GM12873 (cell line): ENCODE measurements around the gene MRPS34.

Experiments used
- CTCF ChIP-seq: IDR thresholded peaks from 2 replicates; pipeline ENCODE4 v1.5.1; 2012; ENCODE audit warnings: low read depth, mild to moderate bottlenecking, moderate library complexity, low read length, control low read depth; ENCODE audit not compliant: insufficient read depth; ENCODE audit errors: missing control alignments

The MRPS34 gene

DNA sequence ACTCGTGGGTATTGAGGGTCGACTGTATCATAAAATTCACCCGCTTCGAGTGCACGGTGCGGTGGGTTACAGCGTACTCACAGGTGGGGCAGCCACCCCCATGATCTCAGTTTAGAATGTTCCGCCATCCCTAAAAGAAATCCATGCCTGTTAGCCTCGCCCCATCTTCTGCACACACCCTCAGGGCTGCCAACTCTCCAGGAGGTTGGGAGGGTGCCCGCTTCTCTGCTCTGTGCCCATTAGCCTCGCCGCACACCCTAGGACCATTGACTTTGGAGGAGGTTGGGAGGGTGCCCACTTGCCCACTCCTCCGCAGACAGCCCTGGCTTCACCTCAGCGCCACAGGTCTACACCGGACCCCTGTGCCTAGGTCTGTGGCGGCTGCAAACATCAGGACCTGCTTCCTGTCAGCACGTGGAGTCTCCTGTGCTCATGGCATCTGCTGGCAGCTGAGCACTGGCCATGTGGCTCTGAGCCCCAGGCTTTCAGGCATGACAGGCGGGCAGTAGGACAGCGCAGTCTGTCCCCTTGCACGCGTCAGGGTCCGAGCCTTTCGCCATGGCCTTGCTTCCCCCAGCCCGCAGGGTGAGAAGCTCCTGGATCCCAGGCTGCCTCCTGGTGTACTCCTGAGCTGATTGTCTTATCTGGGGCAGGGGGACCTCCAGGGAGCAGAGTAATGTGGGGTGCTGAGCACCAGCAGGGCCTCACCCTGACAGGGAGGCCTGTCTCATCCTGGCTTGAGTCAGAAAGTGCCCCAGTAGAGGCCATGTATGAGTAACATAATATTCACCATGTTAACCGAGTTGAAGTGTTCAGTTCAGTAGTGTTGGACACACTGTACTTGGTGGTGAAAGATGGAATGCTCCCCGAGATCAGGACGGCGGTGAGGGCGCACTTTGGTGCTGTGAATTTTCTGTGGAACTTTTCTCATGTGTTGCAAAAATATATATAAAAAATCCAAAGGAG lies 23.5 kb downstream of the MRPS34 start:
- TF ChIP-seq CTCF: no peak

GRCh38 chr16:1747934-1748333 lies 25.0 kb downstream of the MRPS34 start:
- no peak for TF ChIP-seq CTCF

- TF ChIP-seq CTCF: no peak
Observed at GRCh38 chr16:1746693-1747195, 26.2 kb downstream of the MRPS34 start.

GRCh38 chr16:1745900-1746692 lies 26.8 kb downstream of the MRPS34 start:
- no peak for TF ChIP-seq CTCF

- TF ChIP-seq CTCF: no peak
Observed at GRCh38 chr16:1745181-1745899, 27.6 kb downstream of the MRPS34 start.

- TF ChIP-seq CTCF: no peak
Observed at GRCh38 chr16:1744338-1744840, 28.5 kb downstream of the MRPS34 start.
